ENCODE data around the gene MUC3A.
"Not testable (repeated sequence)": the region's sequence is repeated elsewhere in the genome, so short reads cannot be mapped to it uniquely, and the experiment has no call there.

MUC3A gene

GRCh38 chr7:100978300-100978699 lies 29.0 kb downstream of the MUC3A start:
- Mint-ChIP-seq H3K27me3 (peaks cover 43% of the 10 kb centered on the region), H3K36me3 (peaks cover 5% of the 10 kb centered on the region), H3K4me1 (no peaks in the 10 kb centered on the region), H3K9me3 (peaks cover 5% of the 10 kb centered on the region), H3K27ac (no peak overlapping the region), H3K4me3 (no peak overlapping the region)
- no peak for ATAC-seq

GRCh38 chr7:100983451-100984187 lies 34.3 kb downstream of the MUC3A start:
- Mint-ChIP-seq H3K4me3 (no peak overlapping the region), H3K36me3 (no peaks in the 10 kb centered on the region), H3K9me3 (no peaks in the 10 kb centered on the region), H3K27me3 (peaks cover 54% of the 10 kb centered on the region), H3K27ac (no peak overlapping the region), H3K4me1 (no peaks in the 10 kb centered on the region)
- ATAC-seq = no peak

- not testable (repeated sequence) for H3K4me1 Mint-ChIP-seq, H3K27ac Mint-ChIP-seq, H3K36me3 Mint-ChIP-seq, H3K9me3 Mint-ChIP-seq, ATAC-seq, H3K4me3 Mint-ChIP-seq
- H3K27me3 Mint-ChIP-seq = peaks cover 54% of the 10 kb centered on the region
Observed at GRCh38 chr7:100984241-100984918, 35.0 kb downstream of the MUC3A start.

GRCh38 chr7:100985033-100985797 lies 35.9 kb downstream of the MUC3A start:
- ATAC-seq, H3K4me3 Mint-ChIP-seq, H3K4me1 Mint-ChIP-seq, H3K27ac Mint-ChIP-seq, H3K9me3 Mint-ChIP-seq, H3K36me3 Mint-ChIP-seq: not testable (repeated sequence)
- H3K27me3 Mint-ChIP-seq = peaks cover 54% of the 10 kb centered on the region

- H3K4me3 Mint-ChIP-seq = no peak overlapping the region
- no peak for ATAC-seq
- no peaks in the 10 kb centered on the region for H3K9me3 Mint-ChIP-seq
- H3K4me1 Mint-ChIP-seq = no peaks in the 10 kb centered on the region
- H3K27ac Mint-ChIP-seq = no peak overlapping the region
- peaks cover 3% of the 10 kb centered on the region for H3K27me3 Mint-ChIP-seq
- no peaks in the 10 kb centered on the region for H3K36me3 Mint-ChIP-seq
Observed at GRCh38 chr7:100991631-100992030, 42.3 kb downstream of the MUC3A start.

GRCh38 chr7:100992280-100992679 lies 42.9 kb downstream of the MUC3A start:
- not testable (repeated sequence) for H3K4me3 Mint-ChIP-seq, H3K27ac Mint-ChIP-seq, ATAC-seq, H3K36me3 Mint-ChIP-seq, H3K4me1 Mint-ChIP-seq, H3K27me3 Mint-ChIP-seq, H3K9me3 Mint-ChIP-seq

GRCh38 chr7:100994671-100995070 lies 45.3 kb downstream of the MUC3A start:
- not testable (repeated sequence) for H3K27me3 Mint-ChIP-seq

GRCh38 chr7:100998530-100998929 lies 49.2 kb downstream of the MUC3A start:
- ATAC-seq, H3K36me3 Mint-ChIP-seq, H3K4me1 Mint-ChIP-seq, H3K4me3 Mint-ChIP-seq, H3K27me3 Mint-ChIP-seq, H3K9me3 Mint-ChIP-seq, H3K27ac Mint-ChIP-seq: not testable (repeated sequence)

More at GRCh38 chr7:100994671-100995070, 45.3 kb downstream of the MUC3A start:
- H3K4me3 Mint-ChIP-seq, H3K9me3 Mint-ChIP-seq, H3K27ac Mint-ChIP-seq, H3K36me3 Mint-ChIP-seq, H3K4me1 Mint-ChIP-seq: not testable (repeated sequence)
- ATAC-seq = peak; percentile 31

- not testable (repeated sequence) for H3K27me3 Mint-ChIP-seq, H3K4me3 Mint-ChIP-seq, H3K4me1 Mint-ChIP-seq, H3K9me3 Mint-ChIP-seq, H3K27ac Mint-ChIP-seq, H3K36me3 Mint-ChIP-seq
- peak; percentile 57 for ATAC-seq
Observed at GRCh38 chr7:100999334-100999733, 50.0 kb downstream of the MUC3A start.

GRCh38 chr7:101000025-101000424 lies 50.7 kb downstream of the MUC3A start:
- H3K4me1 Mint-ChIP-seq, ATAC-seq, H3K27me3 Mint-ChIP-seq, H3K36me3 Mint-ChIP-seq, H3K4me3 Mint-ChIP-seq, H3K27ac Mint-ChIP-seq, H3K9me3 Mint-ChIP-seq: not testable (repeated sequence)

GRCh38 chr7:101002333-101002732 lies 53.0 kb downstream of the MUC3A start:
- H3K4me1 Mint-ChIP-seq, H3K9me3 Mint-ChIP-seq, ATAC-seq: not testable (repeated sequence)

GRCh38 chr7:101007361-101007760 lies 58.0 kb downstream of the MUC3A start:
- not testable (repeated sequence) for H3K36me3 Mint-ChIP-seq, H3K9me3 Mint-ChIP-seq, H3K4me3 Mint-ChIP-seq, H3K4me1 Mint-ChIP-seq, ATAC-seq, H3K27ac Mint-ChIP-seq
- peaks cover 17% of the 10 kb centered on the region for H3K27me3 Mint-ChIP-seq

More at GRCh38 chr7:101002333-101002732, 53.0 kb downstream of the MUC3A start:
- H3K4me3 Mint-ChIP-seq, H3K36me3 Mint-ChIP-seq, H3K27me3 Mint-ChIP-seq, H3K27ac Mint-ChIP-seq: not testable (repeated sequence)

- no peaks in the 10 kb centered on the region for H3K9me3 Mint-ChIP-seq
- no peak for ATAC-seq
- H3K4me1 Mint-ChIP-seq = no peaks in the 10 kb centered on the region
- H3K36me3 Mint-ChIP-seq = no peaks in the 10 kb centered on the region
- peaks cover 17% of the 10 kb centered on the region for H3K27me3 Mint-ChIP-seq
- H3K27ac Mint-ChIP-seq = no peak overlapping the region
- no peak overlapping the region for H3K4me3 Mint-ChIP-seq
Observed at GRCh38 chr7:101009629-101010028, 60.3 kb downstream of the MUC3A start.

GRCh38 chr7:101012931-101013330 lies 63.6 kb downstream of the MUC3A start:
- peaks cover 22% of the 10 kb centered on the region for H3K4me1 Mint-ChIP-seq
- no peak overlapping the region for H3K27ac Mint-ChIP-seq
- peaks cover 31% of the 10 kb centered on the region for H3K27me3 Mint-ChIP-seq
- no peaks in the 10 kb centered on the region for H3K36me3 Mint-ChIP-seq
- no peak for ATAC-seq
- no peaks in the 10 kb centered on the region for H3K9me3 Mint-ChIP-seq
- H3K4me3 Mint-ChIP-seq = no peak overlapping the region

- H3K9me3 Mint-ChIP-seq = no peaks in the 10 kb centered on the region
- no peaks in the 10 kb centered on the region for H3K36me3 Mint-ChIP-seq
- no peak for ATAC-seq
- peaks cover 39% of the 10 kb centered on the region for H3K4me1 Mint-ChIP-seq
- H3K27me3 Mint-ChIP-seq = peaks cover 28% of the 10 kb centered on the region
- peak overlapping the region; percentile 9 for H3K4me3 Mint-ChIP-seq
- no peak overlapping the region for H3K27ac Mint-ChIP-seq
Observed at GRCh38 chr7:101015626-101016025, 66.3 kb downstream of the MUC3A start.

Data from stimulated activated memory B cell treated with anti-CD40 and anti-IgM and Interleukin-4, amounts not matched to agents 10 μg/mL and 1 μg/mL and 100 μg/mL, for 72 hours (primary cell).